HG02840 (cell line): ENCODE results near the gene BDKRB2.

Experiments used
- ATAC-seq: cut with Tn5 transposase; IDR thresholded peaks from one replicate; pipeline ENCODE4 v1.9.1; 2021; ENCODE audit warnings: mild to moderate bottlenecking, moderate library complexity, moderate number of reproducible peaks; ENCODE audit not compliant: unreplicated experiment, low FRiP score

The BDKRB2 gene

GRCh38 chr14:96204151-96205058, at the start of gene BDKRB2:
TSS of gene BDKRB2 (plus strand) at chr14:96204839. CDS start at chr14:96237108, 32,269 bp downstream.
- ATAC-seq, result no peak

DNA sequence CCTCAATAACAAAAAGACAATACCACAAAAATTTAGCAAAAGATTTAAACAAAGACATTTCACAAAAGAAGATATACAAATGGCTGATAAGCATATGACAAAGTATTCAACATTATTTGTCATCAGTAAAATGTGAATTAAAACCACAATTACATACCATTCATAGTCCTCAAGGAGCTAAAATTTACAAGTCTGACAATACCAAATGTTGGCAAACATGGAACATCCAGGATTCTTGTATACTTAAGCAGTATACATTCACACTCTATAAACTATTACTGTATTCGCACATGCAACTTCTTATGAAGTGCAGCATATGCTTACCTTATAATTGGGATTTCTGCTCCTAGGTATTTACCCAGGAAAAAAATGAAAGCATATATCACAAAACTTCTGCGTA, 49.7 kb upstream of the BDKRB2 start:
- no peak for ATAC-seq

DNA sequence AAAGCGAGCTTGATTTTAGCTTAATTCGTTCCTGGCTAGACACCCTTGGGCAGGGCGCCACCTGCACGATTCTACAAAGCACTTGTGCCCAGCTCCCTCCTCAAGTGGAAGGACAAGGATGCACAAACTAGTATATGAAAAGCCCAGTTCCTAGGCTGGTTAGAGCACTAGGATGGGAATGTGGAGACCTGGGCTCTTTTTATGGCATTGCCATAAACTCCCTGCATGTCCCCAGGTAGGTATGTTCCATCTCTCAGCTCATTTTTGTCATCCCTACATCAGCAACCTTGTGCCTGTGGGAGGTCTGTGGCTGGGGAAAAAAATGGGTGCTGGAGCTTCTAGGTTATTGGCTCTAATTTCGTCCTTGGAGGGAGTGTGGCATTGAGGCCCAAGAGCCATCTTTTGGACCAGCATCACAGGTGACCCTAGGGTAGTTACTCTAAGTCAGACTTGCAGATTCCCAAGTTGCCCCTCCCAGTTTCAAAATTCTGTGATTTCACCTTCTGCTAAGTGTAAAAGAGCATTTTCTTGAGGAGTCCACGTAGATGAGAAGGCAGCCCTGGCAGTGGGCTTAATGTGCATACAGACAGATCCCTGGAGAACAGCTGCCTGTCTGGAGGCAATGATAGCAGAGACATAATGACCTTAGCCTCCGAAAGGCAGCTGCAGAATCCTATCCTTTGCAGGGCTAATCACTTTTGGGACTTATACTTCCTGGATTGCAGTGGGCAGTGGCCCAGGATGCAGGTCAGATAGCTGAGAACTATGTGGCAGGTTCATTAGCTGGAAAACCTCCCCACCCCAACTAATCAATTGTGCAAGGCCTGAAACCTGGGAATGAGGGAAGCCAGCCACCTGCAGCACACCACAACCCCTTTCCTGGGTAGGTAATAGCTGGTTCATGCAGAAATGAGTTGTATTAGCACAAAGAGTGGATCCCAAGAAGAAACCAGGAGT, 47.6 kb upstream of the BDKRB2 start:
- no peak for ATAC-seq

DNA sequence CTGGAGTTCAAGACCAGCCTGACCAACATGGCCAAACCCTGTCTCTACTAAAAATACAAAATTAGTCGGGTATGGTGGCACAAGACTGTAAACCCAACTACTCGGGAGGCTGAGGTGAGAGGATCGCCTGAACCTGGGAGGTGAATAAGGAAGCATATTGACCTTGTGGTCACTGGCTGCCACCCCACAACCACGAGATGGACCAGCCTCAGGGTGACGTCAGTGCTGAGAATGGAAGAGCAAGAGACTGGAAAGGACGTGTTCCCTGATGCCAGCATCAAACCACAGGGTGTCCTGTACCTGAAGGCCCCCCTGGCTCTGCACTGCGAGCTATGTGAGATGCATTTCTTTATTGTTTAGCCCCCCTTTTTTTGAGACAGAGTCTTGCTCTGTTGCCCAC, 45.9 kb upstream of the BDKRB2 start:
- no peak for ATAC-seq

- no peak for ATAC-seq
Observed at GRCh38 chr14:96160076-96160912, 44.3 kb upstream of the BDKRB2 start.

DNA sequence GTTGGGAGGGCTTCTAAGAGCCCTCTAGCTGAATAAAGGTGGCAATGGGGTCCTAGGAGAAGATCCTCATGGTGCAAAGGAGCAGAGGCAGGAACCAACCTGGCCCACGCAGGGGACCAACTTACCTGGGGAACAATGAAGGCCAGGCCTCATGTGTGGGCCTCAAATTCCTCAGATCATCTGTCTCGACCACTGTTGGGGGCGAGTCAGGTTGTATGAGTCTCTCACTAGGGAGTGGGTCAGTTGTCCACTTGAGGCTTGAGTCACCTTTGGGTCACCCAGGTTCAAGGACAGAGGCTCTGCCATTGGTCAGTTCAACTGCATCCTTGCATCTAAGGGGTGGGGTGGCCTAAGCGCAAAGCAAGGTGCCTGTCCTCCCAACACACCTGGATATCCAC, 43.7 kb upstream of the BDKRB2 start:
- no peak for ATAC-seq

DNA sequence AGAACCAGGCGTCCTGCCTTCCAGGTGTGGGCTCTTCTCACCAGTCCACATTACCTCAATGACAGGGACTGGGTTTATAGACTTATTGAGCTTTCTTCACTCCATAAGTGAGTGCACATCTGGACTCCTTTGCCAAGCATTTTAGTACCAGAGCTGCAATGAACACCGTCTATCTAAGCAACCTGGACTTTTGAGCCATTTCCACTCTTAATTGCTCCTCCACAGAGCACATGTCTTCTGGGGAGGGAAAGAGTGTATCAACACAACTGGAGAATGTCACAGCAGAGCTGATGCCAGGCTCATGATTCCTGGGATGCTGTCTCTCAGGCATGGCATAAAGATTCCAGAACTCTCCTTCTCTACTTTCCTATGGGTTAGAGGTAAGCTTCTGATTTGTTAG, 43.0 kb upstream of the BDKRB2 start:
- no peak for ATAC-seq

GRCh38 chr14:96162265-96162664, 42.4 kb upstream of the BDKRB2 start:
- ATAC-seq, result no peak

DNA sequence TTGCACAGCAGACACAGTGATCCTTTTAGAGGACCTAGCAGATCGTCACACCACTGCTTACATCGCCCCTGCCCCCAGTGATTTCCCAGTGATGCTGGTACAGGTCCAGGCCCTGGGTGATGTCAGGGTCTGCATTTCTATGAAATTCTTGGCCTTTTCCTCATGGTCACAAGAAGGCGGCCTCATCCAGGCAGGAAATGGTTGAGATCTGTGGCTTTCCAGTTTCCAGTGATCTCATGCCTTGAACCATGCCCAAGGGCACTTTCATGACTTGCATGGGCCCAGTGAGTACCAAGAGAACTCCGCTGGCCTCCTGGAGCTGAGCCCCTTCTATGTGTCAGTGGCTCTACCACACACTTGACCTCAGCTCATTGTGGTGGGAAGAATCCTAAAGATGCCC, 41.9 kb upstream of the BDKRB2 start:
- no peak for ATAC-seq

GRCh38 chr14:96164861-96165490, 39.7 kb upstream of the BDKRB2 start:
- no peak for ATAC-seq

- no peak for ATAC-seq
Observed at GRCh38 chr14:96165493-96166436, 38.9 kb upstream of the BDKRB2 start.

- ATAC-seq, result no peak
Observed at GRCh38 chr14:96166461-96167223, 38.0 kb upstream of the BDKRB2 start.

- no peak for ATAC-seq
Observed at GRCh38 chr14:96167224-96168148, 37.2 kb upstream of the BDKRB2 start.

GRCh38 chr14:96168581-96168980, 36.1 kb upstream of the BDKRB2 start:
- ATAC-seq, result no peak

DNA sequence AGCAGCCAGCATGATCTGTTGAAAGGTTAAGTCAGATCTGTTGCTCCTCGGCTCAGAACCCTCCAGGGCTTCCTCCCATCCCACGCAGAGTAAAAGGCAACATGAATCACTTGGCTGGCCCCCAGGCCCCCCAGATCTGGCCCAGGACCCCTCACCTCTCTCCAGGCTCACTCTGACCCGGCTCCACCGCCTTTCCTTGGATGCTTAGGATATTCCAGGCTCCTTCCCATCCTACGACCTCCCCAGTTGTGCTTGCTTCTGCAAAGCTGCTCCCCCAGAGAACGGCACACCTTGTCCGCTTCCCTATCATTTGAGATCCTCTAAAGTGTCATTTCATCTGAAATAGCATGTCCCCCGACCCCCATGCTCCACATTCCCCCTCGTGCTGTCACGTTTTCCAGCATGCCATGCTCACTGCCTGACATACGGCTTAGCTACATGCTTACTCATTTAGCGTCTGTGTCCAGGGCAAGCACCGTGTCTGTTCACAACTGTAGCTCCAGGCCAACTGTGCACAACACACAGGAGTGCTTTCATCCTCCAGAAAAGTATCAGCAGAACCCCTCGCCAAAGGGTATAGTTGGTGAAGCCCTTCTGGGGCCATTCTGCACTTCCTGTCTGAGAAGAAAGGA, 33.6 kb upstream of the BDKRB2 start:
- no peak for ATAC-seq

DNA sequence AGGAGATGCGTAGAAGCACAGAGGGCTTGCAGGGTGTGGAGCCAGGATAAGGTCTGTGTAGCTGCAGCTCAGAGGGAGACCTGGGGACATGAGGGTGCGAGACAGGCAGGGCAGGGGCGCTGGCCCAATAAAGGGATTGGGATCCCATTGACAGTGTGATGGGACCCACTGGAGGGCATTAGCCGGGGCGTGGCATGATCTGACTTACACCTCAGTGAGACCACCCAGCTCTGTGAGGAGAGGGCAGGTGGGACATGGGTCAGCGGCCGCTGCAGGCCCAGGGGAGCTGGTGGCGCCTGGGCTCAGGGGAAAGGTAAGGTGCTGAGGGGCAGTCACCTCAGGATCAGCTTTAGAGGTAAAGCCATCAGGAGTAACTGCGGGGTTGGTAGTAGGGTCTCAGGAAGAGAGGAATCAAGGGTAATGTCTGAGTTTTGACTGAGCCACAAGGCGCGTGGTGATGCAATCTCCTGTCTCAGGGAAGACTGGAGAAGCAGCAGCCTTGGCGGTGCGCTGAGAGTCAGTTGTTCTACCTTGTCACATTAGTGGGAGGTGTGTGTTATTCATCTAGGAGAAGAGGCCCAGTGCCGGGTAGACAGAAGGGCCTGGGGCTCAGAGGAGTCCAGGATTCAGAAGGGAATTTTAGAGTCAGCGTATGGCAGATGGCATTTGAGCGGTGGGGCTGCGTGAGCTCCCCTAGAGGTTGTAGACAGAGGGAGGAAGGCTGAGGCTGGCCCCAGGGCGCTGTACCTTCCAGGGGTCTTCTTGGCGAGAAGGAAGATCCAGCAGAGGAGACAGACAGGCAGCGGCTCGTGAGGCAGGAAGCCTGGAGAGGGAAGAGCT, 30.8 kb upstream of the BDKRB2 start:
- ATAC-seq, result no peak
